GM12874 (cell line): ENCODE data around the gene SLC22A5.

ENCODE experiments used
- TF ChIP-seq, protein P1 (sequence below): IDR thresholded peaks from 2 replicates; pipeline ENCODE4 v1.5.1; 2011; ENCODE audit warnings: low read depth, mild to moderate bottlenecking, control low read depth, low read length, moderate library complexity; ENCODE audit not compliant: insufficient read depth

SLC22A5 gene

DNA sequence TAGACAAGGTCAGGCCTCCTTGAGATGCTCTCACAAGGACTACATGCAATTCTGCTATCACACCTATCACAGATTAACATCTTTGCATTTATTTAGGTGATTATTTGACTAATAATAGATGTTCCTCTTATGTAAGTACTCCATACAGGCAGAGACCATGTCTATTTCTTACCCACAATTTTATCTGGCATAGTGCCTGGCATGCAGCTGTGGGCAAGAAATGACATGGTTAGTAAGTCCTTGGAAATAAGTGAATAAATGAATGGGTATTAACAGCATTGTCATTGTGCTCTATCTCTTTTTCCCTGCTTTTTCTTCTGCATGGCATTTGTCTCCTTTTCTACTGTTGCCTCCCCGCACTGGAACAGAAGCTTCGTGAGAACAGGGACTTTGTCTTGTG, 49.4 kb downstream of the SLC22A5 start:
- TF ChIP-seq, protein P1, sequence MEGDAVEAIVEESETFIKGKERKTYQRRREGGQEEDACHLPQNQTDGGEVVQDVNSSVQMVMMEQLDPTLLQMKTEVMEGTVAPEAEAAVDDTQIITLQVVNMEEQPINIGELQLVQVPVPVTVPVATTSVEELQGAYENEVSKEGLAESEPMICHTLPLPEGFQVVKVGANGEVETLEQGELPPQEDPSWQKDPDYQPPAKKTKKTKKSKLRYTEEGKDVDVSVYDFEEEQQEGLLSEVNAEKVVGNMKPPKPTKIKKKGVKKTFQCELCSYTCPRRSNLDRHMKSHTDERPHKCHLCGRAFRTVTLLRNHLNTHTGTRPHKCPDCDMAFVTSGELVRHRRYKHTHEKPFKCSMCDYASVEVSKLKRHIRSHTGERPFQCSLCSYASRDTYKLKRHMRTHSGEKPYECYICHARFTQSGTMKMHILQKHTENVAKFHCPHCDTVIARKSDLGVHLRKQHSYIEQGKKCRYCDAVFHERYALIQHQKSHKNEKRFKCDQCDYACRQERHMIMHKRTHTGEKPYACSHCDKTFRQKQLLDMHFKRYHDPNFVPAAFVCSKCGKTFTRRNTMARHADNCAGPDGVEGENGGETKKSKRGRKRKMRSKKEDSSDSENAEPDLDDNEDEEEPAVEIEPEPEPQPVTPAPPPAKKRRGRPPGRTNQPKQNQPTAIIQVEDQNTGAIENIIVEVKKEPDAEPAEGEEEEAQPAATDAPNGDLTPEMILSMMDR, result no peak

DNA sequence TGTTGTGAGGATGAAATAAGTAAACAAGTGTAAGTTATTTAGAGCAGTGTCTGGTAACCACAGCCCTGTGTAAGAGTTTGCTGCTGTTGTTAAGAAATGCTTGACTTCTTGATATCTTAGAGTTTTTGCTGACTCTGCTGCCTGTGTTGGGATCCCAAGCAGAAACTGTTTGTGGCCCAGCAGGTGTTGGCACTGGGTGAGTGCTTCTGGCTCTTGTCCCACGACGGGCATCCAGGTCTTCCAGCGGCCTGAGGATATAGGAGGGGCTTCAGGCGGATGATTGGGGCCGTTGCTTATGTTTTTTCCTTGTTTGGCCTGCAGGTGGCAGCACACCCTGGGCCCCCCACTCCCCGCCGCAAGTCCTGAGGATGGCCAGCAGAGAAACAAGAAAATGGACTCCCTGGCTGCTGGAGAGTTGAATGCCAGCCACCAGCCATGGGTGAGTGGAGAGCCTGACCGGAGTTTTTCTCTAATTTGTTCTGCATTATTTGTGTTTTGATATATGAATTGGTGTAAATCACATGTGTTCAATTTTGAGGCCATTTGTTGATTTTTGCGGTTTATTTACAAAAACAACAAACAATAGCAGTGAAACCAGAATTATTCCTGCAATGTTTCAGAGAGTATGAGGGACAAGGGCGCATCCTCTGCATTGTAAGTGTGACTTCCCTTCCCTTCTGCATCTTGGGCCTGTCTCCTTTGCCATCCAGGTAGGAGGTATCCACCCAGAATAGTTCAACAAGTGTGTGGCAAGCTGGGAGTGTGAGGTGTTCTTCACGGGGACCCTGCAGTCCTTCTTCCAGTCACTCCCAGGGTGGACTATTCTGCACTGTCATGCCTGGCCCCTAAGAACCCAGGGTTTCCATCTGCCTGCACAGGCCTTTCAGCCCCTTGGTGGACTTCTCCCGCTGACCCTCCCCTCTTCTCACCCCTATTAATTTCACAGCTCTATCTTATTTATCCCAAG, 50.3 kb downstream of the SLC22A5 start:
- TF ChIP-seq, protein P1, result peak; percentile 79

DNA sequence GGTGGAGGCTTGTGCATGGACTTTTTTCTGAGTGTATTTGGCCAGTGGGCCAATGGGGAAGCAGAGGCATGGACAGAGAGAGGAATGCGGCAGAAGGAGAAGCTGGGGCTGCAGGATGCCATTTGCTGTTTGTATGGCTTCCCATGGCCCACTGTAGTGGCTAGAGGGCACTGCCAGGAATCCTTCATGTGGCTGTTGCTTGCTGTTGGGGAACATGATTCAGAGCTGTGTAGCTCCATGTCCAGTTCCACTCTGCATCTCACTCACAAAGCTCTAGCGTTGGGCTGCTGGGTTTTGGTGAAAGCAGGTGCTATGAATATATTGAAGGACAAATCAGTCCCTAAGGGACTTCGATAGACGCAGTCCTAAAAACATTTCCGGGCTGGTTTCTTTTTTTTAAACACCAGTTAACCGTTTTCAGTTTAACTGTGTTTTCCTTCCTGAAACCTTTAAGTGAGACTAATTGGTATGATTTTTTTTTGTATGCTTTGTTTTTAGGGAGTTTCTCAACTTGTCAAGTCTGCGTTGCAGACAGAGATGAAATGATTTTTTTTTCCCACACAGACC, 51.3 kb downstream of the SLC22A5 start:
- TF ChIP-seq, protein P1, result no peak

DNA sequence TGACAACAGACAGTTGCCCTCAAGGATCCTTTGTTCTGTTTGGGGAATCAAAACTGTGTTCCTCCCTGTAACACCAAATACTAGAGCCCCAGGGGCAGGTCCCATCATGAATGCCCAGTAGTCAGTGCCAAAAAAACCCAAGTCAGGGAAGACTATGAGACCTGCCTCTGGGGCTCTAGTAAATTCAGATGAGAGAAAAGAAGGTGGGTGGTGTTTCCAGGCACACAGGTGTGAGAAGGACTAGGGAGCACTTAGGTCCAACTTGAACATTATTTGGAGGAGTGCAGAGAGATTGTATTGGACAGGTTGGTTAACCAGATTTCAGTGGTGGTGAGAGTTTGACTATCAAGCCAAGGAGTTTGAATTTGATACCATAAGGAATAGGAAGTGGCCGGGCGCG, 52.0 kb downstream of the SLC22A5 start:
- TF ChIP-seq, protein P1, result no peak

DNA sequence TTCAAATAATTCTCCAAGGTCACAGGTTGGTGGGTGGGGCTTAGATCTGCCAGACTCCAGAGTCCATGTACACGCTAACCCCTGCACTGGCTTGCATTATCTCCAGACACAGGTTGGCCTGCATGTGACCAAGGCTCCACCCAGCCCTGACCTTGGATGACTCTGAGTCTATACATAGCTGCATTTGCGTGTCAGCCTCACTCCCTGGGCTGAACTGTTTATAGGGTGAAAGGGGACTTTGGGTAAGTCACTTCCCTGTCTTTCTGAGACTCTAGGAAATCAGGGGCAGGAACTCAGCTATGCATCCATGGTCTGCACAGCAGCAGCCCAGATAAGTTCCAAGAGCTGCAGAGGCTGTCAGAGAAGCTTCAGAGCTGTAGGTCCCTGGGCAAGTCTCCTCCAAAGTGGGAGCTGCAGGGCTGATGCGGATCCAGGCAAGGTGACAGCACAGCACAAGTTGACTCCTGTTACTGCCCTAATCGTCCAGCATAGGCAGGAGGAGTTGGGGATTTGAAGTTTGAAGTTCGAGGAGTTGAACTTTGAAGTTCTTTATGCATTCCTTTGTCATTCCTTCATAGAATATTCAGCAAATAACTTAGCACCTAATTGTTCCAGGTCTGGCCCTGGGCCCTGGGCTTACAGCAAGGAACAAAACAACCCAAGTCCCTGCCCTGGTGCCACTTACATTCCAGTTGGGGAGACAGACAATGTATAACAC, 53.4 kb downstream of the SLC22A5 start:
- TF ChIP-seq, protein P1, result no peak

DNA sequence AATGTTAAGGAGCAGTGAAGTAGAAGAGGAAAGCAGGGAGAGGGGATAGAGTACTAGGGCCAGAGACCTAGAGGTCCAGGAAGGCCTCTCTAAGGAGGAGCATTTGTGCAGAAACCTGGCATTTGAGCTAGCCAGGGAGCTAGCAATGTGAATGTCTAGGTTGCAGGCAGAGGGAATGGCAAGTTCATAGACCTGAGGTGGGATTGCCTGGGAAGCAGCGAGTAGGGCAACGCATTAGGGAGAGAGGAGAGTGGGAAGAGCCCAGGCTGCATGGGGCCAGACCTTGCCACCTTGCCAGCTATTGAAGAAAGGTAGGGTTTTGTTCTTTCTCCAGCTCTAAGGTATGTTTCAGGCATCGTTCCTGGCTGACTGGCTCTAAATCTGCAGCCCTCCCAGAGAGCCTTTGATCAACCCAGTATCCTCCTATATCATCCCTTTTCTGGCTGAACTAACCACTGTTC, 54.0 kb downstream of the SLC22A5 start:
- TF ChIP-seq, protein P1, result no peak
